Mesenchymal stem cell (in vitro differentiated cells and primary cell): Measurements from ENCODE around the gene BTC.

Experiments
- DNase-seq: peaks from one replicate; pipeline ENCODE4 v3.0.0-alpha.2; 2013
- H2AFZ ChIP-seq: one replicate; pipeline ENCODE4 v1.6.1; 2013; ENCODE audit warnings: low read depth, mild to moderate bottlenecking, control low read depth, inconsistent platforms, low read length, moderate library complexity
- H2AK5ac ChIP-seq: 2 replicates; pipeline ENCODE4 v1.6.1; 2013; ENCODE audit warnings: low read length, moderate library complexity, mild to moderate bottlenecking, inconsistent platforms; ENCODE audit not compliant: severe bottlenecking
- H2BK120ac ChIP-seq: one replicate; pipeline ENCODE4 v1.6.1; 2013; ENCODE audit warnings: low read depth, mild to moderate bottlenecking, inconsistent platforms, low read length, moderate library complexity
- H2BK12ac ChIP-seq, 2 experiments: one replicate each; pipeline ENCODE4 v1.6.1; 2013; ENCODE audit warnings: inconsistent platforms in 2 of 2, low read length in 2 of 2, mild to moderate bottlenecking in 2 of 2, moderate library complexity in 2 of 2, control low read depth in 1 of 2
- H2BK15ac ChIP-seq: one replicate; pipeline ENCODE4 v1.6.1; 2013; ENCODE audit warnings: mild to moderate bottlenecking, low read depth, inconsistent platforms; ENCODE audit not compliant: poor library complexity, severe bottlenecking
- H2BK5ac ChIP-seq: 2 replicates; pipeline ENCODE4 v1.6.1; 2013; ENCODE audit warnings: low read depth, mild to moderate bottlenecking, low read length, control low read depth, inconsistent platforms; ENCODE audit not compliant: poor library complexity, severe bottlenecking
- H3K14ac ChIP-seq, 2 experiments: one replicate each; pipeline ENCODE4 v1.6.1; 2013; ENCODE audit warnings: inconsistent platforms in 2 of 2, low read length in 2 of 2, control low read depth in 1 of 2, mild to moderate bottlenecking in 1 of 2, moderate library complexity in 1 of 2
- H3K18ac ChIP-seq, 2 experiments: one replicate each; pipeline ENCODE4 v1.6.1; 2013; ENCODE audit warnings: inconsistent platforms in 2 of 2, low read length in 2 of 2, control low read depth in 1 of 2, low read depth in 1 of 2, mild to moderate bottlenecking in 1 of 2
- H3K23ac ChIP-seq, 2 experiments: one replicate each; pipeline ENCODE4 v1.6.1; 2013; ENCODE audit warnings: inconsistent platforms in 2 of 2, low read length in 2 of 2, mild to moderate bottlenecking in 2 of 2, moderate library complexity in 2 of 2, control low read depth in 1 of 2
- H3K27ac ChIP-seq: 2 replicates; pipeline ENCODE4 v1.5.1; 2013; ENCODE audit warnings: mild to moderate bottlenecking, moderate library complexity, low read length, control low read depth, inconsistent platforms; ENCODE audit not compliant: poor library complexity, severe bottlenecking
- H3K27me3 ChIP-seq, 2 experiments: 2 replicates each; pipeline versions ENCODE4 v1.6.1 to v1.7.0; 2013; ENCODE audit warnings: low read length in 2 of 2, mild to moderate bottlenecking in 2 of 2, moderate library complexity in 2 of 2, control low read depth in 1 of 2, inconsistent platforms in 1 of 2; ENCODE audit not compliant: control insufficient read depth in 1 of 2, insufficient read depth in 1 of 2
- H3K36me3 ChIP-seq, 2 experiments: 2 replicates each; pipeline versions ENCODE4 v1.6.1 to v1.7.0; 2013; ENCODE audit warnings: low read length in 2 of 2, control low read depth in 1 of 2, inconsistent platforms in 1 of 2, low read depth in 1 of 2, mild to moderate bottlenecking in 1 of 2; ENCODE audit not compliant: insufficient read depth in 2 of 2, control insufficient read depth in 1 of 2
- H3K4ac ChIP-seq, 2 experiments: one replicate each; pipeline ENCODE4 v1.6.1; 2013; ENCODE audit warnings: inconsistent platforms in 2 of 2, low read length in 2 of 2, mild to moderate bottlenecking in 2 of 2, moderate library complexity in 2 of 2, control low read depth in 1 of 2, low read depth in 1 of 2
- H3K4me1 ChIP-seq: 2 replicates; pipeline ENCODE4 v1.6.1; 2013; ENCODE audit warnings: low read depth, low read length, control low read depth; ENCODE audit not compliant: control insufficient read depth, insufficient read depth
- H3K4me2 ChIP-seq: 2 replicates; pipeline ENCODE4 v1.6.1; 2013; ENCODE audit warnings: low read length, mild to moderate bottlenecking, inconsistent platforms; ENCODE audit not compliant: poor library complexity, severe bottlenecking
- H3K4me3 ChIP-seq, 2 experiments: 2 replicates each; pipeline versions ENCODE4 v1.5.1 to v1.7.0; 2013; ENCODE audit warnings: low read length in 2 of 2, mild to moderate bottlenecking in 2 of 2, control low read depth in 1 of 2, low read depth in 1 of 2; ENCODE audit not compliant: insufficient read depth in 1 of 2
- H3K79me1 ChIP-seq: replicated peaks from 2 replicates; pipeline ENCODE4 v1.6.1; 2013; ENCODE audit warnings: mild to moderate bottlenecking, control low read depth, low read length, inconsistent platforms; ENCODE audit not compliant: poor library complexity, severe bottlenecking
- H3K9ac ChIP-seq: 2 replicates; pipeline ENCODE4 v1.7.0; 2013; ENCODE audit warnings: mild to moderate bottlenecking, low read length, moderate library complexity
- H3K9me3 ChIP-seq: 2 replicates; pipeline ENCODE4 v1.7.0; 2013; ENCODE audit warnings: mild to moderate bottlenecking, low read length; ENCODE audit not compliant: control insufficient read depth
- H4K8ac ChIP-seq: one replicate; pipeline ENCODE4 v1.6.1; 2013; ENCODE audit warnings: inconsistent platforms, mild to moderate bottlenecking, low read length, moderate library complexity
- H4K91ac ChIP-seq: one replicate; pipeline ENCODE4 v1.6.1; 2013; ENCODE audit warnings: mild to moderate bottlenecking, low read length, inconsistent platforms
- WGBS: methylation state at CpG from one replicate; pipeline ENCODE4 v1.1.7; 2013; ENCODE audit warnings: mixed read lengths; 5-methylcytosine and 5-hydroxymethylcytosine counted together

Gene BTC

DNA sequence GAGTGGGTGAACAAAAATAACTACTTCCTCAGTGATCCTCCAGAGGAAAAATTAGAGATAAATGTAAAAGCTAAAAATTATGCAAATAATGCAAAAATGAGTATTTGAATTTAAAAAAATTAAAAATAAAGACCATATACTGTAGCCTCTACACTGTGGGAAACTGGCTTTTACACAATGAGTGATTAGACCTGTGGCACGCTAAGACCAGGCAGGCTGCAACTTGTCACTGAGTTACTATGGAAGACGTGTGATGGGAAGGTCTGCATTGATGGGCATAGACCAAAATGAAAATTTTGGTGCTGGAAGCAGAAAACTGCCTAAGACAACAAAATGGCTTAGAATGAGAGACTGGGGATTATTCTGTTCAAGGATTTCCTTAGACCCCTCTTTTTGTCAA lies 30.2 kb downstream of the BTC start:
- no peak for DNase-seq
- Histone ChIP-seq H3K4ac (no peak overlapping the region), H3K27me3 (no peaks in the 10 kb centered on the region), H3K9me3 (no peaks in the 10 kb centered on the region), H3K79me1 (no peaks in the 10 kb centered on the region), H2BK5ac (no peak overlapping the region), H2AK5ac (no peak overlapping the region), H3K4me3 (no peak overlapping the region), H4K91ac (no peak overlapping the region), H3K27ac (no peak overlapping the region), H2BK120ac (no peak overlapping the region), H2BK15ac (no peak overlapping the region), H2AFZ (no peak overlapping the region), H3K9ac (no peak overlapping the region), H3K23ac (no peak overlapping the region), H2BK12ac (no peak overlapping the region), H3K36me3 (no peaks in the 10 kb centered on the region), H3K14ac (no peak overlapping the region), H3K18ac (no peak overlapping the region), H4K8ac (no peak overlapping the region), H3K4me1 (no peaks in the 10 kb centered on the region), H3K4me2 (no peak overlapping the region)
- 93% methylated on average over 2 of the region's 2 CpGs for WGBS

DNA sequence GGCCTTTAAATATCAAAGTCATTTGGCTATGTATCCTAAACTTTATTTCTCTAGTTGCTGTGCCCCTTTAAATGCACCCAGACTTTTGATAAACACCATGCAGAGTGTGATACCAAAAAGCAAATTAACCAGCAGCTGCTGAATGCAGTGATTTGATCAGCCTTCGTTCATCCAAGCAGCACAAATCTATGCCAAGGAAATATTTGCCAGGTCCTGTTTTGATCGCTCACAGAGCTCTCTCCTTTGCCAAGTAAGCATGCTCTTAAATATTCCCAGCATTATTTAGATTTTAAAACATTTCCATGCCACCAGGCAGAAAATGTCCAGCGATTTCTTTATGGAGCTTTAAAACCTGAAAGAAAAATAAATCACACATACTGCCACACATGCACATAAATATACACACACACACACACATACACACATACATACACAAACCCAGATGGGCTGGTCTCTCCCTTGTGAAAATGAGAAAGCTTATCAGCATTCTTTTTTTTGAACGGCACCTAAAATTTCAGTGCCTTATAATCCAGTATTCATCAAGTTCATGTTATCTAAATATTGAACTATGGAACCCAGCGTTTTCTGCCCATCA lies 35.7 kb downstream of the BTC start:
- no peak overlapping the region for H2BK15ac ChIP-seq
- no peak overlapping the region for H2AK5ac ChIP-seq
- H2AFZ ChIP-seq: no peak overlapping the region
- H3K18ac ChIP-seq: no peak overlapping the region
- no peak overlapping the region for H2BK5ac ChIP-seq
- H3K4me1 ChIP-seq: no peaks in the 10 kb centered on the region
- no peak overlapping the region for H2BK120ac ChIP-seq
- peaks cover 0 to 6% of the 10 kb centered on the region in 2 experiments for H3K27me3 ChIP-seq
- no peaks in the 10 kb centered on the region for H3K9me3 ChIP-seq
- H3K9ac ChIP-seq: no peak overlapping the region
- no peak overlapping the region for H3K27ac ChIP-seq
- no peak overlapping the region for H4K8ac ChIP-seq
- no peaks in the 10 kb centered on the region for H3K79me1 ChIP-seq
- no peak overlapping the region for H3K23ac ChIP-seq
- no peak for DNase-seq
- H3K4ac ChIP-seq: no peak overlapping the region
- H3K36me3 ChIP-seq: no peaks in the 10 kb centered on the region
- H3K4me3 ChIP-seq: no peak overlapping the region
- no peak overlapping the region for H4K91ac ChIP-seq
- no peak overlapping the region for H3K14ac ChIP-seq
- 90% methylated on average over 5 of the region's 5 CpGs for WGBS
- H2BK12ac ChIP-seq: no peak overlapping the region
- H3K4me2 ChIP-seq: no peak overlapping the region

DNA sequence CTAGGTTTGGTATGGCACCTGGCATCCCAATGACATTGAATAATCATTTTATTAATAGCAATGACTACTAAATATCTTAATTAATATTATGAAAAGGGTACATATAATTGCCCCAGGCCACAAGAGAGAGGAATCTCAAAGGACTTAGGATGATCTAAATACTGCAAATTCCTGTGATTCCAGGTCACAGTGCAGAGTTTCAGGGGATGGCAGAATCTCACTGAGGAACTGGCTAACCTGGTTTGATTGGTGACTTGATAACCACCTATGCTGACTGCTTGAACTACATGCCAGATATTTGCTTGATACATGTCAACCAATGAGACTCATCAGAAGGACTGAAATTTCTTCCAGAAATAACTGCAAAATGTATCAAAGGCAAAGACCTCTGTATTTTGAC lies 37.2 kb downstream of the BTC start:
- DNase-seq: no peak
- Histone ChIP-seq H3K4ac (no peak overlapping the region), H3K4me2 (no peak overlapping the region), H2BK5ac (no peak overlapping the region), H2BK15ac (no peak overlapping the region), H3K23ac (no peak overlapping the region), H3K9ac (no peak overlapping the region), H2BK120ac (no peak overlapping the region), H3K14ac (no peak overlapping the region), H3K79me1 (no peaks in the 10 kb centered on the region), H3K27ac (no peak overlapping the region), H3K18ac (no peak overlapping the region), H4K91ac (no peak overlapping the region), H3K4me1 (no peaks in the 10 kb centered on the region), H3K4me3 (no peak overlapping the region), H4K8ac (no peak overlapping the region), H2BK12ac (no peak overlapping the region), H3K27me3 (peaks cover 0 to 6% of the 10 kb centered on the region in 2 experiments), H3K36me3 (no peaks in the 10 kb centered on the region), H2AFZ (no peak overlapping the region), H2AK5ac (no peak overlapping the region), H3K9me3 (no peaks in the 10 kb centered on the region)

DNA sequence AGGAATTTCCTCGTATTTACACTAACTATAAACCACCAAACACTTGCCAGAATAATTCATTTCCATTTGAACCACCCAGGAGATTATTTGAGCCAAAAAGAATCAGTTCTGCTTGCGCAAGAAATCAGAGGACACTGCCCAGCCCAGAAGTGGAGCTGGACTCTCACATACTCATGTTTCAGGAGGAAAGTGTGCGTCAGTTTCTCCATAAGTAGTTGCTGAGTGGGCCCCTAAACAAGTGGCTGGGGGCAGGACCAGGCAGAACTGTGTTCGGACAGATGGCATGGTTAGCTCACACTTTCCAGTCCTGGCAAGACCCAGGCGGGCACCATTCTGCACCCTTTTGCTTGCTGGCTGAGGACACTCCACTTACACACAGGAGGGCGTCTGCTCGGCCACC lies 38.8 kb downstream of the BTC start:
- Histone ChIP-seq H2BK5ac (no peak overlapping the region), H4K91ac (no peak overlapping the region), H2AFZ (no peak overlapping the region), H2BK12ac (no peak overlapping the region), H3K4me2 (no peak overlapping the region), H3K79me1 (no peaks in the 10 kb centered on the region), H3K9ac (no peak overlapping the region), H3K4me1 (no peaks in the 10 kb centered on the region), H3K4ac (no peak overlapping the region), H2BK120ac (no peak overlapping the region), H2AK5ac (no peak overlapping the region), H3K27ac (no peak overlapping the region), H3K9me3 (no peaks in the 10 kb centered on the region), H3K18ac (no peak overlapping the region), H3K14ac (no peak overlapping the region), H2BK15ac (no peak overlapping the region), H4K8ac (no peak overlapping the region), H3K36me3 (no peaks in the 10 kb centered on the region), H3K27me3 (peaks cover 0 to 6% of the 10 kb centered on the region in 2 experiments), H3K4me3 (no peak overlapping the region), H3K23ac (no peak overlapping the region)
- WGBS: 77% methylated on average over 7 of the region's 7 CpGs
- DNase-seq: peak; percentile 14
